Amygdala (tissue), 56 donors: ENCODE measurements around the gene PTPRG.
"Not testable (repeated sequence)": the region's sequence is repeated elsewhere in the genome, so short reads cannot be mapped to it uniquely, and the experiment has no call there.

Source experiments
- DNase-seq, 56 donors: peaks; one replicate each; lab custom pipeline; 2025; lab: John Stamatoyannopoulos, UW

The PTPRG gene

GRCh38 chr3:61741551-61741950 lies 180.2 kb downstream of the PTPRG start:
- no peak for DNase-seq

- DNase-seq: no peak
Observed at GRCh38 chr3:61742006-61742405, 180.6 kb downstream of the PTPRG start.

- DNase-seq: no peak
Observed at GRCh38 chr3:61743067-61743466, 181.7 kb downstream of the PTPRG start.

- DNase-seq: no peak
Observed at GRCh38 chr3:61743686-61744242, 182.4 kb downstream of the PTPRG start.

GRCh38 chr3:61748288-61748687 lies 186.9 kb downstream of the PTPRG start:
- no peak for DNase-seq

- DNase-seq: no peak
Observed at GRCh38 chr3:61750766-61751165, 189.4 kb downstream of the PTPRG start.

- no peak for DNase-seq
Observed at GRCh38 chr3:61758839-61759238, 197.5 kb downstream of the PTPRG start.

GRCh38 chr3:61760783-61761182 lies 199.4 kb downstream of the PTPRG start:
- not testable (repeated sequence) for DNase-seq

GRCh38 chr3:61761694-61762430 lies 200.5 kb downstream of the PTPRG start:
- no peak for DNase-seq

GRCh38 chr3:61765157-61765876 lies 203.9 kb downstream of the PTPRG start:
- DNase-seq: no peak

GRCh38 chr3:61768284-61769037 lies 207.1 kb downstream of the PTPRG start:
- no peak for DNase-seq

- DNase-seq: no peak
Observed at GRCh38 chr3:61769266-61769990, 208.1 kb downstream of the PTPRG start.

- no peak for DNase-seq
Observed at GRCh38 chr3:61771976-61772375, 210.6 kb downstream of the PTPRG start.

- DNase-seq: no peak
Observed at GRCh38 chr3:61772456-61772855, 211.1 kb downstream of the PTPRG start.

GRCh38 chr3:61774279-61774890 lies 213.0 kb downstream of the PTPRG start:
- DNase-seq: no peak

- DNase-seq: no peak
Observed at GRCh38 chr3:61776390-61776789, 215.0 kb downstream of the PTPRG start.

GRCh38 chr3:61777483-61777882 lies 216.1 kb downstream of the PTPRG start:
- no peak for DNase-seq

- DNase-seq: no peak
Observed at GRCh38 chr3:61778095-61778494, 216.7 kb downstream of the PTPRG start.

- DNase-seq: no peak
Observed at GRCh38 chr3:61780016-61780415, 218.6 kb downstream of the PTPRG start.
